ENCODE data around the gene NENF. TPM values are rescaled to one million over a fixed set of nuclear protein-coding genes. Genes with fewer than 3 reads are reported as not detected.

The NENF gene
- total RNA-seq, 3 donors from 2014 or later = 78.9 to 142 (median 142) TPM

- Histone ChIP-seq H3K27ac (no peak overlapping the region), H3K36me3 (no peaks in the 10 kb centered on the region), H3K9me3 (no peaks in the 10 kb centered on the region), H3K4me3 (no peak overlapping the region), H3K27me3 (no peaks in the 10 kb centered on the region), H3K4me1 (no peaks in the 10 kb centered on the region)
- intact Hi-C loops (cut with DNase I; ENCODE audit: low total_unique reads) = loop anchor here (10.0 kb wide), 1 partner anchor 381 kb away; no protein-coding TSS in a partner anchor
- TF ChIP-seq POLR2A (IDR thresholded peaks at IDR 0.05) (no peak), POLR2AphosphoS5 (IDR thresholded peaks at IDR 0.05) (no peak), CTCF (IDR thresholded peaks at IDR 0.05) (no peak)
- DNase-seq (ENCODE audit: low spot score in 2 of 2) = no peak
These were observed 22.7 kb downstream of the NENF start for GRCh38 chr1:212455401-212455800.

- no peak overlapping the region for H3K4me3 ChIP-seq
- DNase-seq (ENCODE audit: low spot score in 2 of 2) = peak; percentile 81 to 94
- H3K36me3 ChIP-seq = no peaks in the 10 kb centered on the region
- intact Hi-C loops (cut with DNase I; ENCODE audit: low total_unique reads) = loop anchor here (10.0 kb wide), 1 partner anchor 381 kb away; no protein-coding TSS in a partner anchor
- no peak for TF ChIP-seq POLR2A (IDR thresholded peaks at IDR 0.05)
- TF ChIP-seq CTCF (IDR thresholded peaks at IDR 0.05) = peak; percentile 95 to 98 (median 97)
- no peak for TF ChIP-seq POLR2AphosphoS5 (IDR thresholded peaks at IDR 0.05)
- H3K27me3 ChIP-seq = no peaks in the 10 kb centered on the region
- no peaks in the 10 kb centered on the region for H3K9me3 ChIP-seq
- H3K4me1 ChIP-seq = no peaks in the 10 kb centered on the region
- peak overlapping the region in 1 of 2 donors; percentile 32 for H3K27ac ChIP-seq
These were observed 23.2 kb downstream of the NENF start for GRCh38 chr1:212455803-212456528.

- no peak for DNase-seq (ENCODE audit: low spot score in 2 of 2)
- TF ChIP-seq POLR2AphosphoS5 (IDR thresholded peaks at IDR 0.05) (no peak), CTCF (IDR thresholded peaks at IDR 0.05) (peak in 1 of 3 donors; percentile 23), POLR2A (IDR thresholded peaks at IDR 0.05) (no peak)
- H3K36me3 ChIP-seq = no peaks in the 10 kb centered on the region
- H3K27ac ChIP-seq = no peak overlapping the region
- H3K27me3 ChIP-seq = no peaks in the 10 kb centered on the region
- intact Hi-C loops (cut with DNase I; ENCODE audit: low total_unique reads) = loop anchor here (10.0 kb wide), 1 partner anchor 383 kb away; no protein-coding TSS in a partner anchor
- H3K4me3 ChIP-seq = no peak overlapping the region
- H3K4me1 ChIP-seq = no peaks in the 10 kb centered on the region
- H3K9me3 ChIP-seq = no peaks in the 10 kb centered on the region
These were observed 25.1 kb downstream of the NENF start for GRCh38 chr1:212457740-212458338.

GRCh38 chr1:212458817-212459216 is 26.1 kb downstream of the NENF start:
- TF ChIP-seq CTCF (IDR thresholded peaks at IDR 0.05) = no peak
- Histone ChIP-seq H3K9me3 (no peaks in the 10 kb centered on the region), H3K4me3 (no peak overlapping the region), H3K36me3 (no peaks in the 10 kb centered on the region), H3K27ac (no peak overlapping the region), H3K27me3 (no peaks in the 10 kb centered on the region), H3K4me1 (no peaks in the 10 kb centered on the region)
- no peak for DNase-seq (ENCODE audit: low spot score in 2 of 2)
- intact Hi-C loops (cut with DNase I; ENCODE audit: low total_unique reads) = loop anchor here (10.0 kb wide), 1 partner anchor 384 kb away; no protein-coding TSS in a partner anchor

GRCh38 chr1:212459656-212460055 is 26.9 kb downstream of the NENF start:
- H3K4me3 ChIP-seq = no peak overlapping the region
- H3K4me1 ChIP-seq = no peaks in the 10 kb centered on the region
- no peaks in the 10 kb centered on the region for H3K9me3 ChIP-seq
- no peaks in the 10 kb centered on the region for H3K36me3 ChIP-seq
- intact Hi-C loops (cut with DNase I; ENCODE audit: low total_unique reads) = loop anchor here (10.0 kb wide), 1 partner anchor 385 kb away; no protein-coding TSS in a partner anchor
- H3K27ac ChIP-seq = peak overlapping the region in 1 of 2 donors; percentile 50
- DNase-seq (ENCODE audit: low spot score in 2 of 2) = no peak
- TF ChIP-seq CTCF (IDR thresholded peaks at IDR 0.05) (no peak), POLR2A (IDR thresholded peaks at IDR 0.05) (no peak), POLR2AphosphoS5 (IDR thresholded peaks at IDR 0.05) (no peak)
- no peaks in the 10 kb centered on the region for H3K27me3 ChIP-seq

Measured in breast epithelium (tissue), 4 donors.